IMR-90 (cell line): ENCODE measurements around the gene AGBL2. TPM values are rescaled to one million over a fixed set of nuclear protein-coding genes. Genes with fewer than 3 reads are reported as not detected.

Experiments used
- ATAC-seq: fragments of 200-7000 bp; cut with Tn5 transposase; 2 replicates; pipeline ENCODE4 v1.9.1; 2020; ENCODE audit warnings: low read depth, mild to moderate bottlenecking, moderate library complexity
- BruUV-seq: library from RNA; stranded (reverse); fragments of 400-500 nt; replicated peaks from 2 replicates; lab custom pipeline; 2021; lab: Mats Ljungman, UMichigan
- CTCF ChIA-PET: fragments of 300-600 bp; formaldehyde crosslinking; extraction: SDS; loops from one replicate; lab custom pipeline; 2021; ENCODE audit warnings: antibody characterized with exemption; lab: Yijun Ruan, JAX
- POLR2A ChIA-PET: fragments of 300-600 bp; sonication (Branson Sonifier 250); formaldehyde crosslinking; loops from one replicate; lab custom pipeline; 2022; ENCODE audit warnings: antibody characterized with exemption; ENCODE audit not compliant: unreplicated experiment; lab: Charles Lee
- DNase-seq: peaks from one replicate; pipeline ENCODE4 v3.0.0; 2013
- H2AFZ ChIP-seq: replicated peaks from 2 replicates; pipeline ENCODE3; 2013; ENCODE audit warnings: low read length, mild to moderate bottlenecking; ENCODE audit not compliant: poor library complexity
- H2AK5ac ChIP-seq: 2 replicates; pipeline ENCODE4 v1.6.1; 2013; ENCODE audit warnings: low read depth, low read length, inconsistent platforms
- H2AK9ac ChIP-seq: replicated peaks from 2 replicates; pipeline ENCODE3; 2013; ENCODE audit warnings: mild to moderate bottlenecking, low read depth, low read length, moderate library complexity; ENCODE audit not compliant: poor library complexity
- H2BK120ac ChIP-seq: 2 replicates; pipeline ENCODE4 v1.6.1; 2013; ENCODE audit warnings: low read depth, low read length, inconsistent platforms
- H2BK15ac ChIP-seq: 3 replicates; pipeline ENCODE4 v1.6.1; 2013; ENCODE audit warnings: low read depth, low read length, inconsistent platforms
- H2BK20ac ChIP-seq: 2 replicates; pipeline ENCODE4 v1.6.1; 2013; ENCODE audit warnings: low read depth, mild to moderate bottlenecking, inconsistent platforms, low read length, moderate library complexity
- H2BK5ac ChIP-seq: 2 replicates; pipeline ENCODE4 v1.6.1; 2013; ENCODE audit warnings: mild to moderate bottlenecking, low read depth, low read length, inconsistent platforms; ENCODE audit not compliant: poor library complexity, severe bottlenecking
- H3K14ac ChIP-seq: replicated peaks from 2 replicates; pipeline ENCODE4 v1.6.1; 2013; ENCODE audit warnings: low read depth, low read length, inconsistent platforms
- H3K18ac ChIP-seq: 2 replicates; pipeline ENCODE4 v1.6.1; 2013; ENCODE audit warnings: low read depth, low read length, control low read depth
- H3K23ac ChIP-seq: 2 replicates; pipeline ENCODE4 v1.6.1; 2013; ENCODE audit warnings: low read depth, low read length, inconsistent platforms
- H3K27ac ChIP-seq: 2 replicates; pipeline ENCODE4 v1.5.1; 2013; ENCODE audit warnings: mild to moderate bottlenecking, control low read depth, low read length; ENCODE audit not compliant: insufficient read depth
- H3K27me3 ChIP-seq: 2 replicates; pipeline ENCODE4 v1.6.1; 2013; ENCODE audit warnings: low read length; ENCODE audit not compliant: control insufficient read depth, insufficient read depth
- H3K36me3 ChIP-seq: 2 replicates; pipeline ENCODE4 v1.6.1; 2013; ENCODE audit warnings: low read length, mixed read lengths; ENCODE audit not compliant: control insufficient read depth, insufficient read depth
- H3K4ac ChIP-seq: 2 replicates; pipeline ENCODE4 v1.6.1; 2013; ENCODE audit warnings: low read depth, low read length, inconsistent platforms
- H3K4me1 ChIP-seq: 2 replicates; pipeline ENCODE4 v1.6.1; 2013; ENCODE audit warnings: low read length, mixed read lengths; ENCODE audit not compliant: control insufficient read depth, insufficient read depth
- H3K4me2 ChIP-seq: 2 replicates; pipeline ENCODE4 v1.6.1; 2013; ENCODE audit warnings: low read depth, mild to moderate bottlenecking, control low read depth, low read length, moderate library complexity
- H3K4me3 ChIP-seq: 2 replicates; pipeline ENCODE4 v1.5.1; 2013; ENCODE audit warnings: low read depth, mild to moderate bottlenecking, control low read depth, low read length, moderate library complexity; ENCODE audit not compliant: insufficient read depth
- H3K56ac ChIP-seq: 2 replicates; pipeline ENCODE4 v1.6.1; 2013; ENCODE audit warnings: low read length, inconsistent platforms; ENCODE audit not compliant: insufficient read depth; ENCODE audit errors: extremely low read depth
- H3K79me1 ChIP-seq, 2 experiments: 2 replicates each; pipeline ENCODE4 v1.6.1; 2013; ENCODE audit warnings: low read length in 2 of 2, inconsistent platforms in 1 of 2, low read depth in 1 of 2
- H3K9ac ChIP-seq: 2 replicates; pipeline ENCODE4 v1.6.1; 2013; ENCODE audit warnings: low read depth, low read length, control low read depth
- H3K9me1 ChIP-seq: 2 replicates; pipeline ENCODE4 v1.6.1; 2013; ENCODE audit warnings: low read length, inconsistent platforms; ENCODE audit not compliant: insufficient read depth
- H3K9me3 ChIP-seq: 2 replicates; pipeline ENCODE4 v1.6.1; 2013; ENCODE audit warnings: low read length; ENCODE audit not compliant: control insufficient read depth, insufficient read depth
- H4K20me1 ChIP-seq: 2 replicates; pipeline ENCODE4 v1.6.1; 2013; ENCODE audit warnings: low read length, inconsistent platforms; ENCODE audit not compliant: insufficient read depth
- H4K5ac ChIP-seq: 2 replicates; pipeline ENCODE4 v1.6.1; 2013; ENCODE audit warnings: mild to moderate bottlenecking, low read depth, low read length, control low read depth
- H4K8ac ChIP-seq, 2 experiments: 2 replicates each; pipeline ENCODE4 v1.6.1; 2013; ENCODE audit warnings: low read depth in 2 of 2, low read length in 2 of 2, control low read depth in 1 of 2, inconsistent platforms in 1 of 2
- H4K91ac ChIP-seq: 2 replicates; pipeline ENCODE4 v1.6.1; 2013; ENCODE audit warnings: low read depth, low read length, inconsistent platforms; ENCODE audit not compliant: insufficient read depth
- FOS ChIP-seq: fragments of 150-350 bp; IDR thresholded peaks from 2 replicates; pipeline ENCODE4 v1.6.1; 2016; ENCODE audit warnings: low read depth, low read length
- MXI1 ChIP-seq: IDR thresholded peaks from 2 replicates; pipeline ENCODE4 v1.6.1; 2012; ENCODE audit warnings: low read depth, mild to moderate bottlenecking, low read length, moderate library complexity, borderline replicate concordance
- POLR2A ChIP-seq: IDR thresholded peaks from 2 replicates; pipeline ENCODE4 v1.6.1; 2012; ENCODE audit warnings: mild to moderate bottlenecking, low read depth, low read length
- WGBS, 2 experiments: methylation state at CpG; one replicate each; pipeline versions ENCODE4 v1.1.5 to v1.1.7; 2013; ENCODE audit warnings: missing lambda C conversion rate in 2 of 2; ENCODE audit not compliant: insufficient read length in 1 of 2; ENCODE audit errors: extremely low coverage in 2 of 2; 5-methylcytosine and 5-hydroxymethylcytosine counted together
- dilution Hi-C: fragments of 300-500 bp; cut with HindIII; formaldehyde crosslinking; loops from one replicate; pipeline ENCODE4 v1.14.3; 2018; ENCODE audit warnings: low sequenced_read_pairs; ENCODE audit not compliant: unreplicated experiment
- in situ Hi-C: fragments of 300-500 bp; cut with MboI; formaldehyde crosslinking; loops from 3 replicates; pipeline ENCODE4 v1.14.3; 2019; ENCODE audit warnings: low sequenced_read_pairs, inconsistent platforms, mixed read lengths
- intact Hi-C: fragments of 100-400 bp; cut with micrococcal nuclease; formaldehyde crosslinking; loops from 2 replicates; pipeline ENCODE4 v1.10.0; 2022
- polyA plus RNA-seq, 3 experiments: library from polyadenylated mRNA; depleted of rRNA; stranded (reverse); fragments of >200 nt; gene quantifications; 2 replicates each; pipeline ENCODE4 v1.2.3, GENCODE V29; 2012; ENCODE audit warnings: low replicate concordance in 1 of 3
- total RNA-seq: library from RNA; depleted of rRNA; stranded (reverse); fragments of >200 nt; gene quantifications from 2 replicates; pipeline ENCODE4 v1.2.3, GENCODE V29; 2012

AGBL2 gene
- total and polyA plus RNA-seq, 2 of the 4 experiments (the other 2 are of a cell fraction), result 0.36 to 1.2 TPM

- H2AK9ac ChIP-seq, result no peak overlapping the region
- H2BK120ac ChIP-seq, result no peak overlapping the region
- H3K56ac ChIP-seq, result no peak overlapping the region
- dilution Hi-C loops, result no loop called here
- no peak overlapping the region for H4K8ac ChIP-seq
- DNase-seq (no peak), ATAC-seq (no peak)
- ChIA-PET CTCF (no interaction called here), POLR2A (no interaction called here)
- WGBS, 2 experiments, result no CpG with 5 or more reads among the region's 3 CpGs
- no peak overlapping the region for H2BK20ac ChIP-seq
- peaks cover 50% of the 10 kb centered on the region for H3K36me3 ChIP-seq
- H2BK15ac ChIP-seq, result no peak overlapping the region
- no peak overlapping the region for H4K91ac ChIP-seq
- H3K9me3 ChIP-seq, result peaks cover 2% of the 10 kb centered on the region; the same call in 1 of the 2 replicates
- in situ Hi-C loops, result loop anchor here (25.0 kb wide), 1 partner anchor 939 kb away; no protein-coding TSS in a partner anchor
- H2BK5ac ChIP-seq, result no peak overlapping the region
- H3K14ac ChIP-seq, result no peak overlapping the region
- TF ChIP-seq FOS, result no peak
- no peak for TF ChIP-seq POLR2A
- no peak for TF ChIP-seq MXI1
- peaks cover 2% of the 10 kb centered on the region; the same call in 1 of the 2 replicates for H3K4me1 ChIP-seq
- H2AFZ ChIP-seq, result no peak overlapping the region
- no peak overlapping the region for H3K4me2 ChIP-seq
- H3K4ac ChIP-seq, result no peak overlapping the region
- H3K18ac ChIP-seq, result no peak overlapping the region
- no peak overlapping the region for H2AK5ac ChIP-seq
- no peak overlapping the region for H3K27ac ChIP-seq
- H3K27me3 ChIP-seq, result no peaks in the 10 kb centered on the region
- peaks cover 6% of the 10 kb centered on the region for H3K9me1 ChIP-seq
- H4K5ac ChIP-seq, result no peak overlapping the region
- H3K23ac ChIP-seq, result no peak overlapping the region
- peaks cover 17 to 46% of the 10 kb centered on the region in 2 experiments; a peak in 3 of 4 replicates for H3K79me1 ChIP-seq
- H3K9ac ChIP-seq, result no peak overlapping the region
- intact Hi-C loops, result loop anchor here (5.0 kb wide), 1 partner anchor 36 kb away; no protein-coding TSS in a partner anchor
- BruUV-seq, result no TSS peak
- H3K4me3 ChIP-seq, result no peak overlapping the region
- H4K20me1 ChIP-seq, result peaks cover 20% of the 10 kb centered on the region
Observed at GRCh38 chr11:47726118-47726442, 10.9 kb upstream of the AGBL2 start.
